ENCODE data around the gene SYNE3.

DNA sequence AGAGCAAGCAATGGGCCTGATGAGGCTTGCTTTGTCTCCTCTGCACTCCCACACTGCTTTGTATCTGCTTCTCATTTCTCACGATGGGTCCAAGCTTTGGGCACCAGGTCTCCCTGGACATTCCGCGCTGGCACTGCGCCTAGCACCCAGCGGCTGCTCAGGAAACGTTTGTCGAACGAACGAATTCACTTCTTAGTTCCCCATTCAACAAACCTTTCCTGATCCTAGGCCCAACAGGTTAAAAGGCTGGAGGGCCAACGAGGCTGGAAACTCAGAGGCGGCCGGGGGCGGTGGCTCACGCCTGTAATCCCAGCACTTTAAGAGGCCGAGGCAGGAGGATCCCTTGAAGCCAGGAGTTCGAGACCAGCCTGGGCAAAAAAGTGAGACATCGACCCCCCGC is 17.4 kb upstream of the SYNE3 start:
- no peak for TF ChIP-seq CTCF (IDR thresholded peaks at IDR 0.05; ENCODE audit: low read depth, low read length, missing input control)
- TF ChIP-seq, protein P1, sequence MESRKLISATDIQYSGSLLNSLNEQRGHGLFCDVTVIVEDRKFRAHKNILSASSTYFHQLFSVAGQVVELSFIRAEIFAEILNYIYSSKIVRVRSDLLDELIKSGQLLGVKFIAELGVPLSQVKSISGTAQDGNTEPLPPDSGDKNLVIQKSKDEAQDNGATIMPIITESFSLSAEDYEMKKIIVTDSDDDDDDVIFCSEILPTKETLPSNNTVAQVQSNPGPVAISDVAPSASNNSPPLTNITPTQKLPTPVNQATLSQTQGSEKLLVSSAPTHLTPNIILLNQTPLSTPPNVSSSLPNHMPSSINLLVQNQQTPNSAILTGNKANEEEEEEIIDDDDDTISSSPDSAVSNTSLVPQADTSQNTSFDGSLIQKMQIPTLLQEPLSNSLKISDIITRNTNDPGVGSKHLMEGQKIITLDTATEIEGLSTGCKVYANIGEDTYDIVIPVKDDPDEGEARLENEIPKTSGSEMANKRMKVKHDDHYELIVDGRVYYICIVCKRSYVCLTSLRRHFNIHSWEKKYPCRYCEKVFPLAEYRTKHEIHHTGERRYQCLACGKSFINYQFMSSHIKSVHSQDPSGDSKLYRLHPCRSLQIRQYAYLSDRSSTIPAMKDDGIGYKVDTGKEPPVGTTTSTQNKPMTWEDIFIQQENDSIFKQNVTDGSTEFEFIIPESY (IDR thresholded peaks at IDR 0.05): no peak
- no peak for TF ChIP-seq HNF4A (conservative IDR thresholded peaks at IDR 0.05)
- TF ChIP-seq TAF1 (conservative IDR thresholded peaks at IDR 0.05): no peak
- TF ChIP-seq GABPA (IDR thresholded peaks at IDR 0.05 in 1 of 2, conservative IDR thresholded peaks at IDR 0.05 in 1 of 2): no peak

All from liver (tissue), 3 donors.